IMR-90 (cell line): ENCODE measurements around the gene SNX21. TPM values are rescaled to one million over a fixed set of nuclear protein-coding genes. Genes with fewer than 3 reads are reported as not detected.

Experiments
- ATAC-seq: fragments of 200-7000 bp; cut with Tn5 transposase; 2 replicates; pipeline ENCODE4 v1.9.1; 2020; ENCODE audit warnings: low read depth, mild to moderate bottlenecking, moderate library complexity
- BruUV-seq: library from RNA; stranded (reverse); fragments of 400-500 nt; replicated peaks from 2 replicates; lab custom pipeline; 2021; lab: Mats Ljungman, UMichigan
- CTCF ChIA-PET: fragments of 300-600 bp; formaldehyde crosslinking; extraction: SDS; loops from one replicate; lab custom pipeline; 2021; ENCODE audit warnings: antibody characterized with exemption; lab: Yijun Ruan, JAX
- POLR2A ChIA-PET: fragments of 300-600 bp; sonication (Branson Sonifier 250); formaldehyde crosslinking; loops from one replicate; lab custom pipeline; 2022; ENCODE audit warnings: antibody characterized with exemption; ENCODE audit not compliant: unreplicated experiment; lab: Charles Lee
- DNase-seq: peaks from one replicate; pipeline ENCODE4 v3.0.0; 2013
- H2AFZ ChIP-seq: replicated peaks from 2 replicates; pipeline ENCODE3; 2013; ENCODE audit warnings: low read length, mild to moderate bottlenecking; ENCODE audit not compliant: poor library complexity
- H2AK5ac ChIP-seq: 2 replicates; pipeline ENCODE4 v1.6.1; 2013; ENCODE audit warnings: low read depth, low read length, inconsistent platforms
- H2AK9ac ChIP-seq: replicated peaks from 2 replicates; pipeline ENCODE3; 2013; ENCODE audit warnings: mild to moderate bottlenecking, low read depth, low read length, moderate library complexity; ENCODE audit not compliant: poor library complexity
- H2BK120ac ChIP-seq: 2 replicates; pipeline ENCODE4 v1.6.1; 2013; ENCODE audit warnings: low read depth, low read length, inconsistent platforms
- H2BK15ac ChIP-seq: 3 replicates; pipeline ENCODE4 v1.6.1; 2013; ENCODE audit warnings: low read depth, low read length, inconsistent platforms
- H2BK20ac ChIP-seq: 2 replicates; pipeline ENCODE4 v1.6.1; 2013; ENCODE audit warnings: low read depth, mild to moderate bottlenecking, inconsistent platforms, low read length, moderate library complexity
- H2BK5ac ChIP-seq: 2 replicates; pipeline ENCODE4 v1.6.1; 2013; ENCODE audit warnings: mild to moderate bottlenecking, low read depth, low read length, inconsistent platforms; ENCODE audit not compliant: poor library complexity, severe bottlenecking
- H3K14ac ChIP-seq: replicated peaks from 2 replicates; pipeline ENCODE4 v1.6.1; 2013; ENCODE audit warnings: low read depth, low read length, inconsistent platforms
- H3K18ac ChIP-seq: 2 replicates; pipeline ENCODE4 v1.6.1; 2013; ENCODE audit warnings: low read depth, low read length, control low read depth
- H3K23ac ChIP-seq: 2 replicates; pipeline ENCODE4 v1.6.1; 2013; ENCODE audit warnings: low read depth, low read length, inconsistent platforms
- H3K27ac ChIP-seq: 2 replicates; pipeline ENCODE4 v1.5.1; 2013; ENCODE audit warnings: mild to moderate bottlenecking, control low read depth, low read length; ENCODE audit not compliant: insufficient read depth
- H3K27me3 ChIP-seq: 2 replicates; pipeline ENCODE4 v1.6.1; 2013; ENCODE audit warnings: low read length; ENCODE audit not compliant: control insufficient read depth, insufficient read depth
- H3K36me3 ChIP-seq: 2 replicates; pipeline ENCODE4 v1.6.1; 2013; ENCODE audit warnings: low read length, mixed read lengths; ENCODE audit not compliant: control insufficient read depth, insufficient read depth
- H3K4ac ChIP-seq: 2 replicates; pipeline ENCODE4 v1.6.1; 2013; ENCODE audit warnings: low read depth, low read length, inconsistent platforms
- H3K4me1 ChIP-seq: 2 replicates; pipeline ENCODE4 v1.6.1; 2013; ENCODE audit warnings: low read length, mixed read lengths; ENCODE audit not compliant: control insufficient read depth, insufficient read depth
- H3K4me2 ChIP-seq: 2 replicates; pipeline ENCODE4 v1.6.1; 2013; ENCODE audit warnings: low read depth, mild to moderate bottlenecking, control low read depth, low read length, moderate library complexity
- H3K4me3 ChIP-seq: 2 replicates; pipeline ENCODE4 v1.5.1; 2013; ENCODE audit warnings: low read depth, mild to moderate bottlenecking, control low read depth, low read length, moderate library complexity; ENCODE audit not compliant: insufficient read depth
- H3K56ac ChIP-seq: 2 replicates; pipeline ENCODE4 v1.6.1; 2013; ENCODE audit warnings: low read length, inconsistent platforms; ENCODE audit not compliant: insufficient read depth; ENCODE audit errors: extremely low read depth
- H3K79me1 ChIP-seq, 2 experiments: 2 replicates each; pipeline ENCODE4 v1.6.1; 2013; ENCODE audit warnings: low read length in 2 of 2, inconsistent platforms in 1 of 2, low read depth in 1 of 2
- H3K9ac ChIP-seq: 2 replicates; pipeline ENCODE4 v1.6.1; 2013; ENCODE audit warnings: low read depth, low read length, control low read depth
- H3K9me1 ChIP-seq: 2 replicates; pipeline ENCODE4 v1.6.1; 2013; ENCODE audit warnings: low read length, inconsistent platforms; ENCODE audit not compliant: insufficient read depth
- H3K9me3 ChIP-seq: 2 replicates; pipeline ENCODE4 v1.6.1; 2013; ENCODE audit warnings: low read length; ENCODE audit not compliant: control insufficient read depth, insufficient read depth
- H4K20me1 ChIP-seq: 2 replicates; pipeline ENCODE4 v1.6.1; 2013; ENCODE audit warnings: low read length, inconsistent platforms; ENCODE audit not compliant: insufficient read depth
- H4K5ac ChIP-seq: 2 replicates; pipeline ENCODE4 v1.6.1; 2013; ENCODE audit warnings: mild to moderate bottlenecking, low read depth, low read length, control low read depth
- H4K8ac ChIP-seq, 2 experiments: 2 replicates each; pipeline ENCODE4 v1.6.1; 2013; ENCODE audit warnings: low read depth in 2 of 2, low read length in 2 of 2, control low read depth in 1 of 2, inconsistent platforms in 1 of 2
- H4K91ac ChIP-seq: 2 replicates; pipeline ENCODE4 v1.6.1; 2013; ENCODE audit warnings: low read depth, low read length, inconsistent platforms; ENCODE audit not compliant: insufficient read depth
- BHLHE40 ChIP-seq: fragments of 150-350 bp; IDR thresholded peaks from 2 replicates; pipeline ENCODE4 v1.6.1; 2016; ENCODE audit warnings: mild to moderate bottlenecking, low read depth, low read length
- CEBPB ChIP-seq: IDR thresholded peaks from 2 replicates; pipeline ENCODE4 v1.6.1; 2012; ENCODE audit warnings: low read depth, low read length, improper control_type of control experiment
- CHD1 ChIP-seq: IDR thresholded peaks from 2 replicates; pipeline ENCODE4 v1.6.1; 2012; ENCODE audit warnings: low read depth, low read length, improper control_type of control experiment
- FOS ChIP-seq: fragments of 150-350 bp; IDR thresholded peaks from 2 replicates; pipeline ENCODE4 v1.6.1; 2016; ENCODE audit warnings: low read depth, low read length
- MAFK ChIP-seq: IDR thresholded peaks from 2 replicates; pipeline ENCODE4 v1.6.1; 2012; ENCODE audit warnings: low read depth, low read length, improper control_type of control experiment
- MAZ ChIP-seq: IDR thresholded peaks from 2 replicates; pipeline ENCODE4 v1.6.1; 2012; ENCODE audit warnings: low read depth, mild to moderate bottlenecking, low read length, improper control_type of control experiment, moderate library complexity, borderline replicate concordance
- MXI1 ChIP-seq: IDR thresholded peaks from 2 replicates; pipeline ENCODE4 v1.6.1; 2012; ENCODE audit warnings: low read depth, mild to moderate bottlenecking, low read length, moderate library complexity, borderline replicate concordance
- NFE2L2 ChIP-seq: fragments of 150-350 bp; IDR thresholded peaks from 2 replicates; pipeline ENCODE4 v1.6.1; 2016; ENCODE audit warnings: low read depth, mild to moderate bottlenecking, low read length
- POLR2A ChIP-seq: IDR thresholded peaks from 2 replicates; pipeline ENCODE4 v1.6.1; 2012; ENCODE audit warnings: mild to moderate bottlenecking, low read depth, low read length
- RAD21 ChIP-seq: IDR thresholded peaks from 2 replicates; pipeline ENCODE4 v1.6.1; 2012; ENCODE audit warnings: low read length, improper control_type of control experiment
- RCOR1 ChIP-seq: IDR thresholded peaks from 2 replicates; pipeline ENCODE4 v1.6.1; 2012; ENCODE audit warnings: mild to moderate bottlenecking, low read length, improper control_type of control experiment; ENCODE audit not compliant: insufficient replicate concordance
- RFX5 ChIP-seq: IDR thresholded peaks from 2 replicates; pipeline ENCODE4 v1.8.0; 2012; ENCODE audit warnings: low read depth, mild to moderate bottlenecking, low read length, moderate library complexity
- SMC3 ChIP-seq: fragments of 150-350 bp; IDR thresholded peaks from 2 replicates; pipeline ENCODE4 v1.6.1; 2016; ENCODE audit warnings: low read depth, mild to moderate bottlenecking, antibody characterized with exemption, low read length, moderate library complexity
- WGBS, 2 experiments: methylation state at CpG; one replicate each; pipeline versions ENCODE4 v1.1.5 to v1.1.7; 2013; ENCODE audit warnings: missing lambda C conversion rate in 2 of 2; ENCODE audit not compliant: insufficient read length in 1 of 2; ENCODE audit errors: extremely low coverage in 2 of 2; 5-methylcytosine and 5-hydroxymethylcytosine counted together
- dilution Hi-C: fragments of 300-500 bp; cut with HindIII; formaldehyde crosslinking; loops from one replicate; pipeline ENCODE4 v1.14.3; 2018; ENCODE audit warnings: low sequenced_read_pairs; ENCODE audit not compliant: unreplicated experiment
- in situ Hi-C: fragments of 300-500 bp; cut with MboI; formaldehyde crosslinking; loops from 3 replicates; pipeline ENCODE4 v1.14.3; 2019; ENCODE audit warnings: low sequenced_read_pairs, inconsistent platforms, mixed read lengths
- intact Hi-C: fragments of 100-400 bp; cut with micrococcal nuclease; formaldehyde crosslinking; loops from 2 replicates; pipeline ENCODE4 v1.10.0; 2022
- polyA plus RNA-seq, 3 experiments: library from polyadenylated mRNA; depleted of rRNA; stranded (reverse); fragments of >200 nt; gene quantifications; 2 replicates each; pipeline ENCODE4 v1.2.3, GENCODE V29; 2012; ENCODE audit warnings: low replicate concordance in 1 of 3
- total RNA-seq: library from RNA; depleted of rRNA; stranded (reverse); fragments of >200 nt; gene quantifications from 2 replicates; pipeline ENCODE4 v1.2.3, GENCODE V29; 2012
- TF ChIP-seq, protein P1 (sequence below): fragments of 150-350 bp; IDR thresholded peaks from 2 replicates; pipeline ENCODE4 v1.6.1; 2017; ENCODE audit warnings: mild to moderate bottlenecking, antibody characterized with exemption, low read length, low read depth
- TF ChIP-seq, protein P2 (sequence below): conservative IDR thresholded peaks from 2 replicates; pipeline ENCODE4 v1.5.1; 2012; ENCODE audit warnings: mild to moderate bottlenecking, low read depth, low read length, improper control_type of control experiment

SNX21 gene
- total and polyA plus RNA-seq, 2 of the 4 experiments (the other 2 are of a cell fraction): 11.1 to 17.9 TPM

DNA sequence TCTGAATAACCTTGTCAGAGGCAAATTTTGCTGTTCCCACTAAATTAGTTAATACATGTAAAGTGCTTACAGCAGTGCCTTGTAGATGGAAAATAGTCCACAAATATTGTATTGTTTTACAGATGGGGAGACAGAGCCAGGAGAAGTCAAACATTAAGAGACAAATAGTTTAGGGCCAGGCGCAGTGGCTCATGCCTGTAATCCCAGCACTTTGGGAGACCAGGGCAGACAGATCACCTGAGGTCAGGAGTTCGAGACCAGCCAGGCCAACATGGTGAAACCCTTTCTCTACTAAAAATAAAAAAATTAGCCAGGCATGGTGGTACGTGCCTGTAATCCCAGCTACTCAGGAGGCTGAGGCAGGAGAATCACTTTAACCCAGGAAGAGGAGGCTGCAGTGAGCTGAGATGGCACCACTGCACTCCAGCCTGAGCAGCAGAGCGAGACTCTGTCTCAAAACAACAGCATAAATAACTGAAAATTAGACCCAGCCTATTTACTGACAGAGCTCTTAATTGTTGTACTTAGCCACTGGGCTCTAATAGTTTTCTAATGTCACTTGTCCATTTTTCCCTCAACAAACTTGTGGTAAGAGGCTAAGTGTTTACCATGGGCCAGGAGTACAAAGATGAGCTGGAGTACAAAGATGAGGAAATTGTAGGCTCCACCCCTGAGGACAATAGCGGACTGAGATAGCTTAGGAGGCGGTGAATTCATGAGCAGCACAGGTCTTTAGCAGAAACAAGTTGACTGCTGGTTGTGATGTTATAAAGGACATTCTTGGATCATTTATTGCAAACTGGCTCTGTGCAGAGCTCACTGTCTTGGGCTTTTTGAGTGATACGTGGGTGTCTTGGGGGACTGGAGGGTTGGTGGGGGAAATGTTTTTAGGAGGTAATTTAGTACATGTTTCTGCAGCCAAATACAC is 30.2 kb downstream of the SNX21 start:
- 80% methylated on average over 1 of the region's 7 CpGs; no CpG with 5 or more reads in 1 of the 2 experiments for WGBS, 2 experiments
- H3K36me3 ChIP-seq: no peaks in the 10 kb centered on the region
- H3K14ac ChIP-seq: no peak overlapping the region
- dilution Hi-C loops (no loop called here), in situ Hi-C loops (no loop called here), intact Hi-C loops (no loop called here)
- H3K9me3 ChIP-seq: no peaks in the 10 kb centered on the region
- H3K27me3 ChIP-seq: no peaks in the 10 kb centered on the region
- H3K9me1 ChIP-seq: no peaks in the 10 kb centered on the region; the same call in 1 of the 2 replicates
- no peak overlapping the region for H2BK20ac ChIP-seq
- peaks cover 4% of the 10 kb centered on the region; the same call in 1 of the 2 replicates for H3K4me1 ChIP-seq
- no peak for DNase-seq
- no peak overlapping the region for H2BK15ac ChIP-seq
- no peak overlapping the region for H3K4me2 ChIP-seq
- H3K4me3 ChIP-seq: no peak overlapping the region
- no peak overlapping the region for H3K56ac ChIP-seq
- H4K5ac ChIP-seq: no peak overlapping the region
- H3K4ac ChIP-seq: no peak overlapping the region
- no peak overlapping the region; the same call in 1 of the 2 replicates for H4K91ac ChIP-seq
- peaks cover 16 to 24% of the 10 kb centered on the region in 2 experiments for H3K79me1 ChIP-seq
- no peak overlapping the region for H2AFZ ChIP-seq
- H2AK5ac ChIP-seq: no peak overlapping the region
- no TSS peak for BruUV-seq
- H2AK9ac ChIP-seq: no peak overlapping the region
- H4K20me1 ChIP-seq: no peaks in the 10 kb centered on the region; the same call in 1 of the 2 replicates
- TF ChIP-seq NFE2L2 (no peak), MAZ (no peak), RAD21 (no peak), CEBPB (no peak), MXI1 (no peak), RCOR1 (no peak), BHLHE40 (no peak), RFX5 (no peak), POLR2A (no peak), SMC3 (no peak), MAFK (no peak), FOS (no peak), CHD1 (no peak)
- TF ChIP-seq, protein P1, sequence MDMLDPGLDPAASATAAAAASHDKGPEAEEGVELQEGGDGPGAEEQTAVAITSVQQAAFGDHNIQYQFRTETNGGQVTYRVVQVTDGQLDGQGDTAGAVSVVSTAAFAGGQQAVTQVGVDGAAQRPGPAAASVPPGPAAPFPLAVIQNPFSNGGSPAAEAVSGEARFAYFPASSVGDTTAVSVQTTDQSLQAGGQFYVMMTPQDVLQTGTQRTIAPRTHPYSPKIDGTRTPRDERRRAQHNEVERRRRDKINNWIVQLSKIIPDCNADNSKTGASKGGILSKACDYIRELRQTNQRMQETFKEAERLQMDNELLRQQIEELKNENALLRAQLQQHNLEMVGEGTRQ: no peak
- TF ChIP-seq, protein P2, sequence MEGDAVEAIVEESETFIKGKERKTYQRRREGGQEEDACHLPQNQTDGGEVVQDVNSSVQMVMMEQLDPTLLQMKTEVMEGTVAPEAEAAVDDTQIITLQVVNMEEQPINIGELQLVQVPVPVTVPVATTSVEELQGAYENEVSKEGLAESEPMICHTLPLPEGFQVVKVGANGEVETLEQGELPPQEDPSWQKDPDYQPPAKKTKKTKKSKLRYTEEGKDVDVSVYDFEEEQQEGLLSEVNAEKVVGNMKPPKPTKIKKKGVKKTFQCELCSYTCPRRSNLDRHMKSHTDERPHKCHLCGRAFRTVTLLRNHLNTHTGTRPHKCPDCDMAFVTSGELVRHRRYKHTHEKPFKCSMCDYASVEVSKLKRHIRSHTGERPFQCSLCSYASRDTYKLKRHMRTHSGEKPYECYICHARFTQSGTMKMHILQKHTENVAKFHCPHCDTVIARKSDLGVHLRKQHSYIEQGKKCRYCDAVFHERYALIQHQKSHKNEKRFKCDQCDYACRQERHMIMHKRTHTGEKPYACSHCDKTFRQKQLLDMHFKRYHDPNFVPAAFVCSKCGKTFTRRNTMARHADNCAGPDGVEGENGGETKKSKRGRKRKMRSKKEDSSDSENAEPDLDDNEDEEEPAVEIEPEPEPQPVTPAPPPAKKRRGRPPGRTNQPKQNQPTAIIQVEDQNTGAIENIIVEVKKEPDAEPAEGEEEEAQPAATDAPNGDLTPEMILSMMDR: no peak
- ChIA-PET CTCF (no interaction called here), POLR2A (no interaction called here)
- H3K9ac ChIP-seq: no peak overlapping the region
- no peak overlapping the region for H3K23ac ChIP-seq
- H3K18ac ChIP-seq: no peak overlapping the region
- H3K27ac ChIP-seq: no peak overlapping the region
- ATAC-seq: no peak
- no peak overlapping the region for H4K8ac ChIP-seq
- no peak overlapping the region for H2BK5ac ChIP-seq
- H2BK120ac ChIP-seq: no peak overlapping the region
